ENCODE data around the gene POFUT2. TPM values are rescaled to one million over a fixed set of nuclear protein-coding genes. Genes with fewer than 3 reads are reported as not detected.

The POFUT2 gene, protein sequence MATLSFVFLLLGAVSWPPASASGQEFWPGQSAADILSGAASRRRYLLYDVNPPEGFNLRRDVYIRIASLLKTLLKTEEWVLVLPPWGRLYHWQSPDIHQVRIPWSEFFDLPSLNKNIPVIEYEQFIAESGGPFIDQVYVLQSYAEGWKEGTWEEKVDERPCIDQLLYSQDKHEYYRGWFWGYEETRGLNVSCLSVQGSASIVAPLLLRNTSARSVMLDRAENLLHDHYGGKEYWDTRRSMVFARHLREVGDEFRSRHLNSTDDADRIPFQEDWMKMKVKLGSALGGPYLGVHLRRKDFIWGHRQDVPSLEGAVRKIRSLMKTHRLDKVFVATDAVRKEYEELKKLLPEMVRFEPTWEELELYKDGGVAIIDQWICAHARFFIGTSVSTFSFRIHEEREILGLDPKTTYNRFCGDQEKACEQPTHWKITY
- 14.5 TPM for total RNA-seq

DNA sequence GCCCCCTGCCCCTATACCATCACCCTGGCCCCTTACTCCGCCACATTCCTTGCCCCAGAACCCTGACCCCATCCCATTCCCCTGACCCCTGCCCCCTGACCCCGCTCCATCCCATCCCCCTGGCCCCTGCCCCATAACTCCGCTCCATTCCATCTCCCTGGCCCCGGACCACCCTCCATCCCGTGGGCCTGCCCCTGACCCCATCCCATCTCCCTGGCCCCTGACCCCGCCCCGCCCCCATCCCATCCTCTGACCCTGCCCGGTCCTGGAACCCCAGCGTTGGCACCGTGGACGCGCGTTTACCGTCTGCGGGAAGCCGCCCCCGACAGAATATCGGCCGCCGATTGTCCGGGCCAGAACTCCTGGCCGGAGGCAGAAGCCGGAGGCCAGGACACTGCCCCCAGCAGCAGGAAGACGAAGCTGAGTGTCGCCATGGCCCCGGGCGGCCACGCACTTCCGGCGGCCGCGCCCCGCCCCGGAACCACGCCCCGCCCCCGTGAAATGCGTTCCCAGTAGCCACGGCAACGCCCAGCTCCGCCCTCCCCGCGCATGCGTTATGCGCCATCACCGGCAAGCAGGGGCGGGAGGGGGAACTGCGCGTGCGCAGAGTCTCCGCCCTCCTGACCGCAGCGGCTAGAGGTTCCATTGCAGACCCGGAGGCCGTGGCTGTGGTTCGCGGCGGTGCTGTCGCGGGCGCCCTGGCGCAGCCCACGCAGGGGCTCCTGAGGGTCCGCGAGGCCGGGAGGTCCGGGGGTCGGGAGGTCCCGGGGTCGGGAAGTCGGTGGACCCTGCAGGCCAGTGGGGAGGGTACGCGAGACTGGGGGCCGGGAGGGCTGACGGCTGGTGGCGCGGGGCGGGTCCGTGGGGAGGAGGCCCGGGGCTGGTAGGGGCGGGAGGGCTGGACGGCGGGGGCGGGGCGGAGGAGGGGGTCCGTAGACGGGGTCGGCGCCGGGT, at the start of gene POFUT2:
Gene POFUT2 (minus strand): TSS at position 458 of the 954 bp plus-strand sequence. CDS start 24 bp downstream, at position 434.

Other genes with a start within 250 kb of the POFUT2 start
- gene ADARB1, start 213.3 kb downstream of the POFUT2 start, total RNA-seq: 33.4 TPM
- gene COL18A1, start 117.3 kb upstream of the POFUT2 start, total RNA-seq: 19.8 TPM

Measured in diencephalon (tissue), 1 donor.